GOT3 (cell line): ENCODE data around the gene EDEM2.
"Not testable (repeated sequence)": the region's sequence is repeated elsewhere in the genome, so short reads cannot be mapped to it uniquely, and the experiment has no call there.

Experiments
- DNase-seq: peaks from one replicate; lab custom pipeline; 2025; ENCODE audit warnings: mixed read lengths; lab: John Stamatoyannopoulos, UW

EDEM2 gene

DNA sequence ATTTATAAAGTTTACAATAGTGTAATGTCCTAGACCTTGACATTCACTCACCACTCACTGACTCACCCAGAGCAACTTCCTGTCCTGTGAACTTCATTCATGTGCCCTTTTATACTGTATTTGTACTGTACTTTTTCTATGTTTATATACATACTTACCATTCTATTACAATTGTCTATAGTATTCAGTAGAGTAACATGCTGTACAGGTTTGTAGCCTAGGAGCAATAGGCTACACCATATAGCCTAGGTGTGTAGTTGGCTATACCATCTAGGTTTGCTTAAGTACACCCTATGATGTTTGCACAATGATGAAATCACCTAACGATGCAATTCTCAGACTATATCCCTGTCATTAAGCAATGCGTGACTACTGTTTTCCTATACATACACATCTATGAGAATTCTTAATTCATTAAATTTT is 17.5 kb downstream of the EDEM2 start:
- no peak for DNase-seq

DNA sequence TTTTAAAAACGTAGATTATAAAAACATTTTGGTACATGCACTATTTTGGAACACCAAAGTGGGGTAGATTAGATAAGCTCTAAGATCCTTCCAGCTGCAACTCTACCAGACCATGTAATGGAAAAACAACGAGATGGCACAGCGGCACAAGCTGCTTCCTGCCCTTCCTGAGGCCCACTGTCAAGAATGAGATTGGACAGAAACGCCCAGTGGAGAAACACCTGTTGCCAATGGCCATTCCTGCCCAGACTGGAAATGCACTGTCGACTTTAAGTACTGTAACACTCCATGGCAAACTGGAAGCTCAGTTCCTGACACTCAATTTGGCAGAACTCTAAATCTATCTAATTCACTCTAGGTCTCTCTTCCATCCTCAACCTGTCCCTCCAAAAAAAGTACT is 21.4 kb downstream of the EDEM2 start:
- no peak for DNase-seq

DNA sequence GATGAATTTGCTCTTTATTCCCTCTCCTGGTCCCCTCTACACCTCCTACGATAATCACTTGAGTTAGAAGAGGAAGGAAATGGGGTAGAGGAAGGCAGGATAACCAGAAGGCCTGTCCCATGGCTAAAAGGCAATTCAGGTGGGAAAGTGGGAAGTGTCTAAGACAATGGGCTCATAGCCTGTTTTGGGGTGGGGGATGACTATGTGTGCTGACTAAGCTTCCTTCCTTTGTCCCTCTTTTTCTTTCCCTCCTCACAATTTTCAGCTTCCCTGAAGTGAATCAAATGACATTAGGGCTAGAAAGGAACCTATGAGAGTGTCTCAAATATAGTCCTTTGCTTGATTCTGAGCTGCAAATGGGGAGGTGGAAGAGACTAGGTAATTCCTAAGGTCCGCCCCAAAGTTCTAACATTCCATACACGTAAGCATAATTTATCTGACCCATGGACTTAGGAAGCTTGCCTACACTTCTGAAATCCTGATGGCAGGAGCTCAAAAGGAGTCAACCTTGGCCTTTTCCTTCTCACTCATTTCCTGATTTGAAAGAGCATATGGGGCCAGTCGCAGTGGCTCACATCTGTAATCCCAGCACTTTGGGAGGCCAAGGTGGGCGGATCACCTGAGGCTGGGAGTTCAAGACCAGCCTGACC is 24.3 kb downstream of the EDEM2 start:
- DNase-seq, result no peak

DNA sequence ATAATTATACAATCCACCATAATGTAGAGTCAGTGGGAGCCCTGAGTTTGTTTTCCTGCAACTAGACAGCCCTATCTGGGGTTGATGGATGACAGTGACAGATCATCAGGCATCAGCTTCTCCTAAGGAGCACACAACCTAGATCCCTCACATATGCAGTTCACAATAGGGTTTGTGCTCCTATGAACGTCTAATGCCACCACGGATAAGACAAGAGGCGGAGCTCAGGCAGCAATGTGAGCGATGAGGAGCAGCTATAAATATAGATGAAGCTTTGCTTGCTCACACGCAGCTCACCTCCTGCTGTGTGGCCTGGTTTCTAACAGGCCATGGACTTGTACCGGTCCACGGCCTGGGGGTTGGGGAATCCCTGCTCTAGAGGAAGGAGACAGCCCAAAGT is 25.9 kb downstream of the EDEM2 start:
- DNase-seq, result no peak

DNA sequence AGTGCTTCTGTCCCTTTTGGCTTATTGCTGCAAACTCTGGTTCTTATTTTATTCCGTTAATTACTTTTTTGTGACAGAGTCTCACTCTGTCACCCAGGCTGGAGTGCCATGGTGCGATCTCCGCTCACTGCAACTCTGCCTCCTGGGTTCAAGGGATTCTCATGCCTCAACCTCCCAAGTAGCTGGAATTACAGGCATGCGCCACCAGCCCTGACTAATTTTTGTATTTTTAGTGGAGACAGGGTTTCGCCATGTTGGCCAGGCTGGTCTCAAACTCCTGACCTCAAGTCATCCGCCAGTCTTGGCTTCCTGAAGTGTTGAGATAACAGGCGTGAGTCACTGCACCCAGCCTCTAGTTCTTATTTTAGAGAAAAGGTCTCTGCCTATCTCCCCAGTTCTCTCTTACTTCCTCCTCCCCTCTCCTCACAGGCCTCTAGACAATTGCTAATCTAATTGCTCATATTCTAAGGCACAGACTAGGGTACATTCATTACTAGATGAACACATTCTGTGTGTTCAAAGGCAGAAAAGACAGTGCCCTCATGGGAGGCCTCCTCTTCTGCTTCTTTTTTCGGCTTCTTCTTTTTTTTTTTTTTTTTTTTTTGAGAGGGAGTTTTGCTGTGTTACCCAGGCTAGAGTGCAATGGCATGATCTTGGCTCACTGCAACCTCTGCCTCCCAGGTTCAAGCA is 27.0 kb downstream of the EDEM2 start:
- no peak for DNase-seq

DNA sequence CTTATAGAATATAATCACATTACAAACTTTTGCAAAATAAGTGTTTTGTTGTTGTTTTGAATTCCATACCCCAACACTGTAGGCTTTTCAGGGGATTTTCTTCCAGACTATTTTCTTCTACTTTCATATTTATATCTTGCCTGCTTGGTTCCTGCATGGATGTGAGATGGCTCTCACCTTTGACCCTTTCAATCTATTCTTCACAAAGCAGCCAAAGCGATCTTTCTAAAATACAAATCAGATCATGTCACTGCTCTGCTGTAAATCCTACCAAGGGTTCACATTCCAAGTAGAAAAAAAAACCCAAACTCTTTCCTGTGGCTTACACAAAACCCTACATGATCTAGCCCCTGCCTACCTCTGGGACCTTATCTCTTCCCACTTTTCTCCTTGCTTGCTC is 29.5 kb downstream of the EDEM2 start:
- no peak for DNase-seq

DNA sequence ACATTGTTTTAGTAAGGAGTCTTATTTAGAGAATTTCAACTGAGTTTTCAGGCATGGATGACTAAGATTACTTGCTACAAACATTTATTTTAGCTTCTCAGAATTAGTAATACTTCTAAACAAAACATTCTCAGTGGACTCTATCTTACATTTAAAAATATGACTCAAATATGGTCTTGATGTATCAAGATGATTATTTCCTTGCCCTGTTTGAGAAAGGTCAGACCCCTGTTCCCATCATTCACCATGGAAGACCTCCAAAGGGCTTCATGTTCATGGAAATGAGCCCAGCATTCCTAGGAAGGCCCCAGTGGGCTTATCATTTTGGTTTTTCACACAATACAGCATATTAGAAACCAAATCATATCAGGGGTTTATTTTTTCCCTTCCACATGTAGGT is 29.9 kb downstream of the EDEM2 start:
- no peak for DNase-seq

DNA sequence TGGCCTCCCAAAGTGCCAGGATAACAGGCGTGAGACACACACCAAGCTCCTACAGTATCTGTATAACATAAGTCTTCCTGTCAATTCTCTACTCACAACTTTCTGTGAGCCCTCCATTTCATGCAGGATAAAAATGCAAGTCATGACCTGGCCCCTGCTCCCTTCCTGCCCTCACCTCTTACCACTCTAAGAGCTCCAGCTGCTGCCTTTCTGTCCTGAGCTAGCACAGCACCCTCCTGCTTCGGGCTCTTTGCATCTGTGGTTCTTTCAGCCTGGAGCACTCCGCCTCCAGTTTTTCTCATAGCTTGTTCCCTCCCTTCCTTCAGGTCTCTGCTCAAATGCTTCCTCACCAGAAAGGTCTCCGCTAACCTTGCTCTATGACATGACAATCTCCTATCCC is 30.9 kb downstream of the EDEM2 start:
- DNase-seq, result no peak

DNA sequence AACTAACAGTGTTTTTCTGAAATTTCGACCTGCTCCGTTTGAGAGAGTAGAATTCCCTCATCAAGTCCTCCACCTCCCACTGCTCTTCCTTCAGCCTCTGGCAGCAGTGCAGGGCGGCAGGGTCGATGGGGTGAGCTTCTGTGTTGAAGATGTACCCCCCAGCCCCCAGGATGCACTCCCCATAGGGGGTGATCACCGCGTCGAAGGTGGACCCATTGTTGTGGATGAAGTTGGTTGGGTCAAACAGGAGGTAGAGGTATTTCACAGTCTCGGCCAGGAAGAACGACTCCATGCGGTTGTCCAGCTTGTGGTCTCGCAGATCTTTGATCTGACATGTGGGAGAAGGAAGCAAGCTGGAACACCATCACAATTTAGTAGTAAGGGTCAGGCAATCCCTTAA is 31.5 kb downstream of the EDEM2 start:
- DNase-seq, result no peak

DNA sequence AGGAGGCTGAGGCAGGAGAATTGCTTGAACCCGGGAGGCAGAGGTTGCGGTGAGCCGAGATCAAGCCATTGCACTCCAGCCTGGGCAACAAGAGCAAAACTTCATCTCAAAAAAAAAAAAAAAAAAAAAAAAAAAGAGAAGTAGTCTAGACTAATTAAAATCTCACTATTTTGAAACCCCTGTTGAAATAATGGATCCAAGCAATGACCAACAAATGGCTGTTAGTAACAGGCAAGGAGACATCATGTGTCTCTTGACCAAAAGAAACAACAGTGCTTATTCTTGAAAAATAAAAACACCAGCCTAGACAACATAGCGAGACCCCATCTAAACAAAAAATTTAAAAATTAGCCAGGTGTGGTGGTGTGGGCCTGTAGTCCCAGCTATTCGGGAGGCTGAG is 34.9 kb downstream of the EDEM2 start:
- not testable (repeated sequence) for DNase-seq

DNA sequence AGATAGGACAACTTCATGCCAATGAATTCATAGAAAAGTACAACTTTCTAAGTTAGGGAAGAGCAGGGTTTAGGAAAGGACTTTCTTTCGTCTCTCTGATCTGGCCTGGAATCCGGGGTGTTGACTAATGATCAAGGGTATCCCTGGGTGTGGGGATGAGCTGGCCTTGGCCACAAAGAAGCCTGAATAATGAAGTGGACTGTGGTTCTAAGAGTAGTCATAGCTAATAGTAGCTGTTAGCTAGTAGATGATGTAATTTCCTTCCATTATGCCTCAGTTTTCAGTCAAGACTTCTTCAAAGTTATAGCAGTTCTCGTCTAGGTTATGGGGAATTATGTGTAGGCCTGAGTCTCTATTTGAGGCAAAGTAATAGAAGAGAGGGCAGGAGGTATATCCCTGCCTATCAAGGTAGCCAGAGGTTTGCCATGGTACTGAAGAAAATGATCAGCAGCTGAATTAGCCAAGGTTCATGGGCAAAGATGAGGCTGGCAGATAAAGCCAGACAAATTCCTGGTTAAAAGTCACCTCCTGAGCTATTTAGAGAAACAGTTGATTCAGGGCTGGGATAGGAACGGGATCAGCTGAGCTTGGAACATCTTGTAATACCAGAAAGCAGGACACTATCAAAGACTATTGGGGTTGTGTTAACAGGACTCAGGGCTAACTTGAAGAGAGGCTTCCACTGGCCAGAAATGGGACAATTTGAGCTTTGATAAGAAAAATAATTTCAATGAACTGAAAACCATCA is 35.8 kb downstream of the EDEM2 start:
- peak; percentile 28 for DNase-seq

DNA sequence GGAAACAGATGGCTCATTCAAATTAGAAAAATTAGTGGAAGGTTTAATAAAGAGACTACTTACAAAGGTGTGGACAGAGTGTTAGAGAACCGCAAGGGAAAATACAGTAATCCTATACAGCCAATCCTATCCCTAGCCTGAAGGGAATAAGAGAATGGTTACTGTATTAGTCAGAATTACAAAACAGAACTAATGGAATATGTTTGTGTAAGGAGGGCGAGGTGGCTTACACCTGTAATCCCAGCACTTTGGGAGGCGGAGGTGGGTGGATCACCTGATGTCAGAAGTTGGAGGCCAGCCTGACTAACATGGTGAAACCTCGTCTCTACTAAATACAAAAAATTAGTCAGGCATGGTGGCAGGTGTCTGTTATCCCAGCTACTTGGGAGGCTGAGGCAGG is 38.2 kb downstream of the EDEM2 start:
- DNase-seq, result no peak

DNA sequence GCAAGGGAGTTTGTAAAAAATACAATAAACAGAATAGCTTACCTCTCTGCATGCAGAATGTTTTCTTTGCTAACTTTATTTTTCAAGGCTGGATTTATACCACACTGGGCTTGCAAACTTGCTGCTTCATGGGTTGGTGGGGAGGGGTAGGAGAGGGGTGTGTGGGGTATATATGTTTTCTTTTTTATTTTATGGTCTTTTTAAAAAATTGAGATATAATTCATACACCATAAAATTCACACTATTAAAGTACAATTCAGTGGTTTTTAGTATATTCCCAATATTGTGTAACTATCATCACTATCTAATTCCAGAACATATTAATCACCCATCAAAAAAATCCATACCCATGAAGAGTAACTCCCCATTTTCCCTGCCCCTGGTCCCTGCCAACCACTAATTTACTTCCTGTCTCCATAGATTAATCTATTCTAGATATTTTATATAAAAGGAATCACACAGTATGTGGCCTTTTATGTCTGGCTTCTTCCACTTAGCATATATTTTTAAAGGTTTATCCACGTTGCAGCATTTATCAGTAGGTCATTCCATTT is 40.2 kb downstream of the EDEM2 start:
- DNase-seq, result no peak

DNA sequence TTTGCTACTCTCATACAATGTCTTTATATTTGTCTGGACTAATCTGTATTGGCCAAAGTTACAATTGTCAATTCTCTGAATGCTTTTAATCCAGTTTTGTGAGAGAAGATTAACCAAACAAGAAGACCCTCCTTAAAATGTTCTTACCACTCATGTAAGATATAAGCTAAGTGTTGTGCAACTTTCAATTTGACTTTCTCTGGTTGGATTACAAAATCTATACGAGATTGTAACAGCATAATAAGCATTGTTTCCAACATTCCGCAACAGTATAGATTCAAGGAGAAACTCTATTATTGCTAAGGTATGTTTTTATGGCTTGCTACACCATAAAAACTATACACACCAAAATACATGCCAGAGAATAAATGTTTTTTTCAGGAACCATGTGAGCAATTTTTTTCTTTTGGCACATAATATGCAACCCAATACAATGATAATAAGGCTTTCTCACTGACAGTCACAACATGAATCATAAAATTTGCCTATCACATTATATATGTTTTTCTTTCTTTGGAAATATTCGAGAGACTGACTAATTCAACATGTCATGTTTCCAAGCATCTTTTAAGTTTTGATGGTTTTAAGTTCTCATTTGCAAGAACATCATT is 42.3 kb downstream of the EDEM2 start:
- no peak for DNase-seq

DNA sequence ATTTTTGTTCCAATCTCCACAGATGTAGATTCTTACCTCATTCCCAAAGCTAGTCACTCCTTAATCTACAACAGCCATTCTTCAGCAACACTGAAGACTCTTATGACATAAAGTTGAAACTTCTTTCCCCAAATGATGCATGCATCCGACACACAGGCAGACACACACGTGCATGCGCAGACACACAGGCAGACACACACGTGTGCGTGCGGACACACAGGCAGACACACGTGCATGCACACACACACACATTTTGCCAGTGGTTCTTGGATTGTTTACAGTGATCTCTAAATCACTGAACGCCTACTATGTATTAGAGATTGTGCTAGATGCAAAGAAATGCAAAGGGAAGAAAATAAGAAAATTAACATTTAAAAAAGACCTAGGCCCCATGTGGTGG is 45.5 kb downstream of the EDEM2 start:
- no peak for DNase-seq

DNA sequence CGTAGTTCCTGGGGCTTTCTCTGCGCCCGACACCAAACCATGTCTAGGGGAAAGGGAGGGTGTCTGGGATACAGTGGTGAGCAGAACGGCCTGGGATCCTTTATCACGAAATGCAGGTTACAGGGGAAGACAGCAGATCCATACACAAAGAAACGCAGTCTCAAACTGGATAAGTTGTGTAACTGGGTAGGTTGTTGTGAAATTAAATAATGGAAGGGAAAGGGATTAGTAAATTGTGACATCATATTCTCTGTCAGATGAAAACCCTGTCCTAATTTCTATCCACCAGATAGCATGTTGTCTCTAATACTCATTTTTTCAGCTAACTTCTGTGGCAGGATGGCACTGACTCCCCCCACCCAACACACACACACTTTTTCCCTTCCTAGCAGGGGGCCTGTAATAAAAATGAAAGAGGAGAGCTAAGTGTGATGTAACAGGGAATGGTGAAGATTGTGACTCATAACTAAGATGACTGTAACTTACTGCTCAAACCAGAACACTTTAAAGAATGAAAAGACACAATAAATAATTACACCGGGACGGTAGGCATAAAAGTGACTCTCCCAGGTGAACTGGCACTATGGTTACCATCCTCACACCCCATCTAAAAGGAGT is 53.8 kb downstream of the EDEM2 start:
- DNase-seq, result peak; percentile 27

DNA sequence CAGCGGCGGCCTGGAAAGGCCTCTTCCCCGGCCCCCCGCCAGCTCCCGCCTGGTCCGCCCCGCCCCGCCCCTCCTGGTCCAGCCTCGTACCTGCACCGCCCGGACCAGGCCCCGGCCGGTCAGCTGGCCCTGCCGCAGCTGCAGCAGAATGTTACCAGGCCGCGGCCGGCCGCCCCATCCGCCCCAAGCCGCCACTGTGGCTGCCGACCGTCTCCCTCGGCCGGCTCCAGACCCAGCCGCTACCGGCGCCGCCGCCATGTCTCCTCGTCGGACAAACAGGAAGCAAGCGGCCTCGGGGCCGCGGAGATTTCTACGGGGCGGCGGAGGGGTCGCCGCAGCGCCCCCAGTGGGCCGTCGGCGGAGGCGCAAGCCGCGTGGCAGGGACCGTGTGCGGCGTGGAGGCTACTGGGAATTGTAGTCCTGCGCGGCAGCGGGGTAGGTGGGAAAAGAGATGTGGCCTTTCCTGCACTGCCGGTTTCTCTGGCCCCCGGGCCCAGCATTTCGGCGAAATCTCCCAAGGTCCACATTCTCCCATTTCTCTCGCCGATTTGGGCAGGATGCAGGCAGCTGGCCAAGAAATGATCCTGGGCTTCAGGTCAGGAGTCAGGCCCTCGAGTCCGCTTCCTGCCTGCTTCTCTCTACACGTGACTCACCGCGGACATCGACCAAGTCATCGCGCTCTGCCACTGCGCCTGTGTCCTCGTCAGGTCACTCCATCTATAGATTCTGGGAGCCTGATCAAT is 54.4 kb downstream of the EDEM2 start, which contains the start of gene TRPC4AP:
Gene TRPC4AP (minus strand): TSS at position 284 of the 743 bp plus-strand sequence. CDS start 26 bp downstream, at position 258.
- peak; percentile 88 for DNase-seq

DNA sequence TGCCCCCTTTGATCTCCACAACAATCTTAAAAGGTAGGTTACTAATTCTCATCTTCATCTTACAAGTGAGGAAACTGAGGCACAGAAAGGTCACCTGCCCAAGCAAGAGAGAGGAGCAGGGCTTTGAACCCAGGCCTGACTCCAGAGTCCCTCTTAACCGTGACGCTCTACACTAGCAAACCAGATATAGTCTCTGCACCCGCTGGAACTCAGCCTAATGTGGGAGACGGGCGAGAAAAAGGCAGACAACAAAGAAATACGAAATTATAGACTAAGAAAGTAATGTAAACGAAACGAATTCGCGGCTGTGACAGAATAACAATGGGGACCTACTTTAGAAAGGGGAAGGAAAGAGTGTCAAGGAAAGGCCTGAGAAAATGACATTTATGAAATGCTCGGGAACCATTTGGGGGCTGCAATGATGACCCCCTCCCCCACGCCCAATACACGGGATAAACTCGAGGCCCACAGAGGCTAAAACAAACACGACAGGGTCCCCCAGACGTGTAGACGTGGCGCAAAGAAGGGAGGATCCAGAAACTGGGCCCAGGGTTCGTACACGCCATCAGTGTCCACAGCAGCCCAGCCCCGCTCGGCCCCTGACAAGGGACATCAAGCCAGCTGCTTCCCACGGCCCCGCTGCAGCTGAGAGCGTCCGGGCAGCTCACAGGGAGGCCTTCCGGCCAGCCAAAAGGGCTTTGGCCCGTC is 55.2 kb downstream of the EDEM2 start:
- DNase-seq, result no peak

DNA sequence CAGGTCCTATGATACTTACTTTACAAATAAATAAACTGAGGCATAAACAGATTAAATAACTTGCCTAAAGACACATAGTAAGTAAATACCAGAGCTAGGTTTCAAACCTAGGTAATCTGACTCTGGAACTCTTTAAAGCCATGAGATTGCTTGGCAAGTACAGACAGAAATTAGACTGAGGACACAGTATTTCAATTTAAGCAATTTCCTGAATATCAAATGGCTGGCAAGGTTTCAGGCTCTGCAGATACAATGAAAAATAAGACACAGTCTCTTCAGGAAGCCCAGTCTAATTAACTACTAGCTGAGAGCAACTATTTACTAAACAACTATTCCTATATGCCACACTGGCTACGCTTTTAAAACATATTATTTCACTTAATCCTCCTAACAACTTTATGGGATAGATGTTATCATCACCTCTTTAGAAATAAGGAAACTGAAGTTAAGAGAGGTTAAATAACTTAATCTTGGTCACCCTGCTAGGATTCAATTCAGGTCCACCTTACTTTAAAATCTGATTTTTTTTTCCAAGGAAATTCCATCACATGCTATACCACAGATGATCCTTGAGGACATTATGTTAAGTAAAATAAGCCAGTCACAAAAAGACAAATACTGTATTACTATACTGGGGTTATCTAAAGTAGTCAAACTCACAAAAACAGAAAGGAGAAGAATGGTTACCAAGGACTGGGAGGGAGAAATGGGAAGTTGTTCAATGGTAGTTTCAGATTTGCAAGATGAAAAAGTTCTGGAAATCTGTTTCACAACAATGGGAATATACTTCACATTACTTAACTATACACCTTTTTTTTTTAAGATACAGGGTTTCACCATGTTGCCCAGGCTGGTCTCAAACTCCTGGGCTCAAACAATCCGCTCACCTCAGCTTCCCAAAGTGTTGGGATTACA is 58.6 kb downstream of the EDEM2 start:
- DNase-seq, result no peak
